Hepatocyte (in vitro differentiated cells): Measurements from ENCODE around the gene IFT43.

ENCODE experiments used
- CTCF ChIP-seq: fragments of 200-600 bp; sonication (generic); IDR thresholded peaks from 2 replicates; pipeline ENCODE4 v1.5.1; 2016; ENCODE audit warnings: antibody characterized with exemption, mild to moderate bottlenecking; ENCODE audit not compliant: poor library complexity
- EZH2 ChIP-seq: fragments of 200-600 bp; sonication (generic); IDR thresholded peaks from 2 replicates; pipeline ENCODE4 v1.6.1; 2016; ENCODE audit warnings: antibody characterized with exemption, mild to moderate bottlenecking, borderline replicate concordance

DNA sequence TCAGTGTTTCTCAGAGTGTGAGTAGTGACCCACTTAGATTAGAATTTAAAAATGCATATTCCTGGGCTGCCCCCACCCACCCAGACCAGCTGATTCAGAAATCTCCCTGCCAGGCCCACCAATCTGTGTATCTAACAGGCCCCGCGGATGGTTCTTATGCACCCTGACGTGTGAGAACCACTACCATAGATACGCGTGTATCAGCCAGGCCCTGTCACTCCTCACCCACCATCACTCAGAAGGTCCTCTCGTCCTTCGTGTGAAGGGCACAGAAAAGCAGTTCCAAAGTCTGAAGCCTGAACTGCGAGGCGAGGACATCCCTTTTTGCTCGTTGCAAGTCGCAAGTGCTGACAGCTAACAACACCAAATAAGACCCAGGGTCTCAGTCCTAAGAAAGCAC lies 72.4 kb downstream of the IFT43 start:
- TF ChIP-seq CTCF (no peak), EZH2 (no peak)
